ENCODE data around the gene HYDIN.
"Not testable (repeated sequence)": the region's sequence is repeated elsewhere in the genome, so short reads cannot be mapped to it uniquely, and the experiment has no call there.

Gene HYDIN

GRCh38 chr16:70864698-70865097 is 365.8 kb downstream of the HYDIN start:
- DNase-seq (ENCODE audit: low read depth, low spot score): not testable (repeated sequence)

DNA sequence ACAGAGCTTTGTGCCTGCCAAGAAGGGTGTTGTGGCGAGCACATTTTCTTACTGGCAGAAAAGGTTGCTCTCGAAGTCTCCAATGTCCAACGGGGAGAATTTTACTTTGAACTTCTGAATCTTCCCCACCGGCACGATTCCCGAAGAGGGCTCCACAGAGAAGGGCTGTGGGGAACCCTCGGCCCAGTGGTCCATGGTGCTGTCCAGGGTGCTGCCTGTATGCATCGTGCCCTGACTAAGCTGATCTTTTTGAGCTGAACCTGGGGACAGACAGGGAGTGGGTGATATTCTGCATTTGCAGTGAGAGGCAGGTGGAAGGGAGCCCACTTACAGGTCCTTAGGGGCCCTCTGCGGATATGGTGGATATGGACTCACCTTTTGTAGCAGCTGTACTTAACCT is 368.5 kb downstream of the HYDIN start:
- DNase-seq (ENCODE audit: low read depth, low spot score): peak; percentile 6

- DNase-seq (ENCODE audit: low read depth, low spot score): not testable (repeated sequence)
These were observed 379.2 kb downstream of the HYDIN start for GRCh38 chr16:70851299-70851698.

GRCh38 chr16:70823498-70824118 is 406.9 kb downstream of the HYDIN start:
- DNase-seq (ENCODE audit: low read depth, low spot score): not testable (repeated sequence)

GRCh38 chr16:70822734-70823133 is 407.8 kb downstream of the HYDIN start:
- not testable (repeated sequence) for DNase-seq (ENCODE audit: low read depth, low spot score)

GRCh38 chr16:70818088-70818487 is 412.4 kb downstream of the HYDIN start:
- not testable (repeated sequence) for DNase-seq (ENCODE audit: low read depth, low spot score)

DNA sequence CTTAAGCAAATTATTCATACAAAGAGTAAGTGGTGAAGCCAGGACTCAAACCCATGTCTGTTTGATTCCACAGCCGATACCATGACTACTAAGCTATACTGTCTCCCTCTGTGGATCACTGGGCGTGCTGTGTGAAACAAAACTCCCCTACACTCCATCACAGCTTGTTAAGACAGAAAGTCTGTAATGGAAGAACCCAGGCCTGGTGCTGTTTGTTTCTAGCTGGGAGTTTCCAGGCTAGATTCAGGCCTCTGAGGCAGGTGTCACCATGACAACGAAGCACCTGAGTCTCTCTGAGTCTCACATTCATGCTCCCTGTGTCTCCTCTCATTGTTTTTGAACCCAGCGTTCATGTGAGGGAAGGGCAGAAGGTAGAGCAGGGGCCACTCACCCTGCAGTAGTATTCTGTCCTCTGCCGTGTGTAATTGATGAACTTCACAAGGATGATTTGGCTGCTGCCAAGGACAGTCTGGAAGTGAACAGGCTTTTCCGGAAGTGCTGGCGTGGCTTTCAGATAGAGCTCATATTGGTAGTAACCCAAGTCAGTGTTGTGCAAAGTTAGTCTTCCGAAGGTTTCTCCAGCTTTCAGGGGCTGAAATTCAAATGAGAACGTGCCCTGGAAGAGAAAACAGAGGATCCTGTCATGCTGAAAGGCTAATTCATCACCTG is 421.0 kb downstream of the HYDIN start:
- no peak for DNase-seq (ENCODE audit: low read depth, low spot score)

- no peak for DNase-seq (ENCODE audit: low read depth, low spot score)
These were observed 422.2 kb downstream of the HYDIN start for GRCh38 chr16:70808371-70808770.

DNA sequence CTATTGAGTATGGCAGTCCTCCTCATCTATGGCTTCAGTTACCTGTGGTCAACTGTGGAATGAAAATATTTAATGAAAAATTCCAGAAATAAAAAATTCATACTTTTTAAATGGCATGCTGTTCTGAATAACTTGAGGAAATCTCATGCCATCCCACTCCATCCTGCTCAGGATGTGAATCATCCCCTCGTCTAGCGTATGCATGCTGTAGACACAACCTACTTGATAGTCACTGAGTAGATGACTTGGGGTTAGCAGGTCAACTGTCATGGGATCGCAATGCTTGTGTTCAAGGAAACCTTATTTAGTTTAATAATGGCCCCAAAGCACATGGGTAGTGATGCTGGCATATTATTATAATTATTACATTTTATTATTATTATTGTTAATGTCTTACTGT is 424.7 kb downstream of the HYDIN start:
- no peak for DNase-seq (ENCODE audit: low read depth, low spot score)

GRCh38 chr16:70805380-70805779 is 425.1 kb downstream of the HYDIN start:
- no peak for DNase-seq (ENCODE audit: low read depth, low spot score)

- DNase-seq (ENCODE audit: low read depth, low spot score): no peak
These were observed 425.8 kb downstream of the HYDIN start for GRCh38 chr16:70804734-70805169.

DNA sequence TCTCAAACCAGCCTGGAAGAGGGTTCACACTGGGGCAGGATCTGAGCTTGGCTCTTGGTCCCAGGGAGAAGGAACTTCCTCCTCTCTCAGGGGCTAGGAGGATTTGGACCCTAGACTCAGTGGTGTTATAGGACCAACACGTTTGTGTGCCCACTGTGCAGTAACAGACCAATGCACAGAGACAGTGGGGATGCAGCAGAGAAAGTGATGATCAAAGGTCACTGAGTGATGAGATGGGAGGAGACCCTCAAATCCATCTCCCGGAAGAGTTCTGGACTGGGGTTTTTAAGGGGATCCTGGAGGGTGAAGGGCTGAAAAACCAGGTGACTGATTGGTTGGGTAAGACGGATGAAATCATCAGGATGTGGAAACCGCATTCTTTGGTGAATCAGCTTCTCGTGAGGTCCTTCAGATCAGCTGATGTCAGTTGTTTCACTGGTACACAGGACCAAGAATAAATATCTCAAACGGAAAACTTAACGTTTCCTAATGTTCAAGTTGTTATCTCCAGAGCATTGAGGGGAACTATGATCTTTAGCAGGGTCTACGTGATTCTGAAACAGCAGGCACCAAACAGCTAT is 426.3 kb downstream of the HYDIN start:
- no peak for DNase-seq (ENCODE audit: low read depth, low spot score)

DNA sequence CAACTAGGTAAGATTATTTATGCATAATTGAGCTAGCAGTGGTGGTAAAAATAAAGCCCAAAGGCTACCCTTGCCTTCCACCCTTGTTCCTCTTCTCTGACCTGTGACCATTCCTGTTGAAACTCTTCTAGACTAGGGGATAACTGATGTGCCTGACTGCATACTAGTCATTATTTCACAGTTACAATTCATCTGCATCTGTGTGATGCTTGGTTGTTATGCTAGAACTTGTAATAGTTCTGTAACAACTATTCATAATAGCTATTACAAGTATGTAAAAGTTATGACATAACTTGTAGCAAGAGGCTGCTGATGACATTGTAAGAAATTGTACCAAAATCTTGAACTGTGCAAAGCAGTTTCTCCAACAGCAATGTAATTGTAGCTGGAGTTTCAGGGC is 427.2 kb downstream of the HYDIN start:
- DNase-seq (ENCODE audit: low read depth, low spot score): no peak

- DNase-seq (ENCODE audit: low read depth, low spot score): no peak
These were observed 428.9 kb downstream of the HYDIN start for GRCh38 chr16:70801611-70802010.

DNA sequence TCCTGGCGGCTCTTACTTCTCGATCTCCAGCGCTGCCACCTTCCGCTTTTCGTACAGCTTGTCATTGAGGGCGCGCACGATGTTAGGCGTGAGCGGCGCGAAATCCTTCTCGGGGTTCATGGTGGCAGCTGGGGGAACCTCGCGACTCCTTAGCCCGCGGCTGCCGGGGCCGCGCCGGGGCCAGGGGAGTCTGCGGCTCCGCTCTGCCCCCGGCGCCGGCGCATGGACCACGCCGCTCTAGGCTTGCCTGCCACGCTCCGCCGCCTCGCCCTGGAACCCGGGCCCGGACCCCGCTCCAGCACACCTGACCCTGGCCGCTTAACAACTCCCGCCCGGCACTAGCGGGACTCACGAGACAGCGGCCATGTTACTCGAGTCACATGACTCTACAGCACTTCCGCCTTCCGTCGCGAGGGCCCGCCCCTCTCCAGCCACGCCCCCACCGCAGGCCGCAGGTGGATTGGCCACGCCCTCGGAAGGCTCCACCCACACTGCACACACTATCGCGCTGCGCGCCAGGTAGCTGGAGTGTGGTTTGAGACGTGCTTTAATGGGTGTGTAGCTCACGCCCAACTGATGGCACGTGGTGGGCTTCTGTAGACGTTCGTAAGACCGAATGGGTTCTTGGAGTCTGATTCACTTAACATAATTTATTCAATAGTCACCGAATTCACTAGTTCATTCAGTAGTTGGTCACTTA is 429.6 kb downstream of the HYDIN start, which contains the start of gene VAC14:
TSS of gene VAC14 (minus strand) at position 378 of the 700 bp plus-strand sequence. CDS start at position 120, 258 bp downstream.
- DNase-seq (ENCODE audit: low read depth, low spot score): peak; percentile 97

GRCh38 chr16:70800311-70800710 is 430.2 kb downstream of the HYDIN start:
- no peak for DNase-seq (ENCODE audit: low read depth, low spot score)

- no peak for DNase-seq (ENCODE audit: low read depth, low spot score)
These were observed 434.2 kb downstream of the HYDIN start for GRCh38 chr16:70796301-70796700.

DNA sequence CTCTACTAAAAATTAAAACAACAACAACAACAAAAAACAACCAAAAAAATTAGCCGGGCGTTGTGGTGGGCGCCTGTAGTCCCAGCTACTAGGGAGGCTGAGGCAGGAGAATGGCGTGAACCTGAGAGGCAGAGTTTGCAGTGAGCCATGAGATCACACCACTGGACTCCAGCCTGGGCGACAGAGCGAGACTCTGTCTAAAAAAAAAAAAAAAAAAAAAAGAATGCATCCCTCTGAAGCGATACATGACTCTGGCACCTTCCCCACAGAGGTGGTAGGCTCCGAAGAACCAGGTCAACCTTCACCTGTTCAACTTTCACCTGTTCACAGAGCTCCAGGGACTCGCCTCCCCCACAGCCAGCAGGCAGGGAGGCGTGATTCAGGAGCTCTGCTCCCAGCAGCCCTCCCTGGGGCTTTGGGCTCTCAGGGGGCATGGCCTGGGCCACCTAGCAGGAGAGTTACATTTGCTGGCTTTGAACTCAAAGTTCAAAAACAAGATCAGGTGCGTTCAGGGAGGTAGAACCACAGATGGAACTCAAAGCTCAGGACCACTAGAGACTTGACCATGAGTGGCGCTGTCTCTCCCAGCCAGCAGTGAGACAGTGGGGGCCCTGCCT is 435.1 kb downstream of the HYDIN start:
- no peak for DNase-seq (ENCODE audit: low read depth, low spot score)

- DNase-seq (ENCODE audit: low read depth, low spot score): no peak
These were observed 436.5 kb downstream of the HYDIN start for GRCh38 chr16:70793851-70794502.

DNA sequence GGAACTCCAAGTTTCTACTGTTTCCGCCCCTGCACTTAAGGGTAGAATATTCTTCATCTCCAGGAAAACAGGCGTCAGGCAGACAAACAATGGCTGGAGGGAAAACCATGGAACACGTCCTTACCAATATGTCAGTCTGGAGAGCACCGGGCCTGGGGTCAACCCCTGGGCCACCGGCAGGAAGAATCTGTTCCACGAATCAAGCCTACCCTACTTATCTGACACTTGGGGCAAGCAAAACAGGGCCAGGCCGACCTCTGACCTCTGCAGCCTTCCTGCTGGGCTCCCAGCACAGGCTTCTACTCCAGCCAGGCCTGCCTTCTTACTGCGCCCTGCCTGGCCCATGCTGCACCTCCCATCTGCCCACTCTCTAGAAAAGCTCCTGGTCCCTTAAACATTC is 439.7 kb downstream of the HYDIN start:
- peak; percentile 62 for DNase-seq (ENCODE audit: low read depth, low spot score)
